Suprapubic skin (tissue), 4 donors: ENCODE measurements around the gene KIF5C.

Source experiments
- CTCF ChIP-seq, 2 donors: fragments of 200-600 bp in 1 of 2; fragments of 450-650 bp in 1 of 2; sonication (generic) in 1 of 2; IDR thresholded peaks; one replicate each; pipeline ENCODE4 v1.5.1; 2016 to 2019; ENCODE audit warnings: antibody characterized with exemption in 2 of 2, mild to moderate bottlenecking in 1 of 2, moderate library complexity in 1 of 2
- POLR2A ChIP-seq, 2 donors: fragments of 450-650 bp; IDR thresholded peaks; one replicate each; pipeline ENCODE4 v1.6.1; 2017; ENCODE audit warnings: antibody characterized with exemption in 2 of 2, mild to moderate bottlenecking in 2 of 2, moderate library complexity in 2 of 2
- POLR2AphosphoS5 ChIP-seq, 3 donors: sonication (generic); formaldehyde crosslinking; IDR thresholded peaks; one replicate each; pipeline ENCODE4 v1.6.1; 2017; ENCODE audit warnings: antibody characterized with exemption in 3 of 3

DNA sequence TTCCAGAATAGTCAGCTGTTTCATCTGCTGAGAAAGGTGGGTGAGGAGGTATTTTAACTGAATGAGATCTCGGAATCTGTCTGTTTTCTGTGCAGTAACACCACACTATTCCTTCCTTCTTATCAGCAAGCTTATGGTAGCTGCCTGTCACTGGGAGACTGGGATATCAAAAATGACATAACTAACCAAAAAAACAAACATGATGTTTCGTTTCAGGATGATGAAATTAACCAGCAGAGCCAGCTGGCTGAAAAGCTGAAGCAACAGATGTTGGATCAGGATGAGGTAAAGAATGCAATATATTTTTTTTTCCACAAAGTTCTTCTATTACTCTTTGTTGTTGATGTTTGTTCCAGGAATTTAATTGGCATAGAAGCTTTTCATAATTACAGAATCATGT is 103.7 kb downstream of the KIF5C start:
- TF ChIP-seq CTCF (IDR thresholded peaks at IDR 0.05) (no peak), POLR2A (IDR thresholded peaks at IDR 0.05) (no peak), POLR2AphosphoS5 (IDR thresholded peaks at IDR 0.05) (no peak)
